Measurements from ENCODE around the gene CALN1.
"Not testable (repeated sequence)": the region's sequence is repeated elsewhere in the genome, so short reads cannot be mapped to it uniquely, and the experiment has no call there.

The CALN1 gene

GRCh38 chr7:72219500-72219899 lies 192.6 kb downstream of the CALN1 start:
- no peak overlapping the region for H3K4me3 ChIP-seq (ENCODE audit: low read depth, low read length)
- DNase-seq (ENCODE audit: low read depth), result no peak
- TF ChIP-seq, protein P1, sequence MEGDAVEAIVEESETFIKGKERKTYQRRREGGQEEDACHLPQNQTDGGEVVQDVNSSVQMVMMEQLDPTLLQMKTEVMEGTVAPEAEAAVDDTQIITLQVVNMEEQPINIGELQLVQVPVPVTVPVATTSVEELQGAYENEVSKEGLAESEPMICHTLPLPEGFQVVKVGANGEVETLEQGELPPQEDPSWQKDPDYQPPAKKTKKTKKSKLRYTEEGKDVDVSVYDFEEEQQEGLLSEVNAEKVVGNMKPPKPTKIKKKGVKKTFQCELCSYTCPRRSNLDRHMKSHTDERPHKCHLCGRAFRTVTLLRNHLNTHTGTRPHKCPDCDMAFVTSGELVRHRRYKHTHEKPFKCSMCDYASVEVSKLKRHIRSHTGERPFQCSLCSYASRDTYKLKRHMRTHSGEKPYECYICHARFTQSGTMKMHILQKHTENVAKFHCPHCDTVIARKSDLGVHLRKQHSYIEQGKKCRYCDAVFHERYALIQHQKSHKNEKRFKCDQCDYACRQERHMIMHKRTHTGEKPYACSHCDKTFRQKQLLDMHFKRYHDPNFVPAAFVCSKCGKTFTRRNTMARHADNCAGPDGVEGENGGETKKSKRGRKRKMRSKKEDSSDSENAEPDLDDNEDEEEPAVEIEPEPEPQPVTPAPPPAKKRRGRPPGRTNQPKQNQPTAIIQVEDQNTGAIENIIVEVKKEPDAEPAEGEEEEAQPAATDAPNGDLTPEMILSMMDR (IDR thresholded peaks at IDR 0.05; ENCODE audit: insufficient read depth, low read depth, low read length, missing control alignments), result no peak

DNA sequence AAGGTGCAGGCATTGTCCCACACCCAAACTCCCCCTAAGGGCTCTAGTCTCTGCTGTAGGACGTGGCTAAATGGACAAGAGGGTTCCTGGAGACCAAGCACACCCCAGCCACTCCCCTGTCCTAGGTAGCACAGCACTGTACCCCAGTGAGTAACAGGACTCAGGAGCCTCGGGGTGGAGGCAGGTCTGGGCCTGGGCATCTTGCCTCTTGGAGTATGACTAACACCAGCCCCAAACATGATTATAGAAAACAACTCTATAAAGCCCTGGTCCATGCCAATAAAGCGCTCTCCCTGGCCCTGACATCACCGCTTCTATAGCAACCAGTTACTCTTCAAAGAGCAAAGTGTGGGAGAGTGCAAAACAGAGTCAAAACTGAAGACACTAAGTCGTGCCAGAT lies 195.0 kb downstream of the CALN1 start:
- no peak for DNase-seq (ENCODE audit: low read depth)
- TF ChIP-seq, protein P1 (IDR thresholded peaks at IDR 0.05; ENCODE audit: insufficient read depth, low read depth, low read length, missing control alignments), result no peak
- H3K4me3 ChIP-seq (ENCODE audit: low read depth, low read length), result no peak overlapping the region

DNA sequence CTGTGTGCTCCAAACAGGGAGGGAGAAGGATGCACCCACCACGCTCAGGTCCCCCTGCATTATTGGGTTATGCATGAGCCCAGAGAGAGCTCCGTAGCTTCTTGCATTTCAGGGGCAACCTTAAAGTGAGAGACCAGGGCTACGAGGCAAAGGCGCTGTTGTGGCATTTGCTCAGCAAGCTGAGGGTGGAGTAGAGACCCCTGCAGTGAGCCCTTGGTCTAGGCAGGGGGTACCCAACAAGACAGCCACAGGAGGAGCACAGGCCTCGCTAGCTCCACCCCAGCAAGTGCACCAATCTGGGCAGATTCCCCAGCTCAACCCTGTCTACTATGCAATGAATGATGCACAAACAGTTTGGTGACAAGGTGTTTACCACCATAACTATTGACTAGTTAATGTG lies 198.4 kb downstream of the CALN1 start:
- TF ChIP-seq, protein P1 (IDR thresholded peaks at IDR 0.05; ENCODE audit: insufficient read depth, low read depth, low read length, missing control alignments), result no peak
- no peak overlapping the region for H3K4me3 ChIP-seq (ENCODE audit: low read depth, low read length)
- DNase-seq (ENCODE audit: low read depth), result no peak

DNA sequence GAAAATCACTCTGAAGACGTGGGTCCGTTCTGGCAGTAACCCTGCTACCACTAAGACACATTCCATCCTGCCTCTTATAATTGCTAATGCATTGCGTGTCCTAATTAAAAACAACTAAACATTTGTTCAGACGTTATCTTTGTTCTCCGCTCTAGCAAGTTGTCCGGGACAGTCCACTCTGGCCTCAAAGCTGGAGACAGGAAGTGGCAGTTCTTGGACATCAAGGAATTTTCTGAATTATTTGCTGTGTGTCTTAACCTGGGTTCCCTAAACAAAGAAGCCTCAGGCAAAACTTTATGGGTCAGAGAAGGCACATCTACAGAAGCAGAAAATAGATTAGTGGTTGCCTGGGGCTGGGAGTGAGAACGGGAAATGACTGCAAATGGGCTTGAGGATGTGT lies 199.1 kb downstream of the CALN1 start:
- TF ChIP-seq, protein P1 (IDR thresholded peaks at IDR 0.05; ENCODE audit: insufficient read depth, low read depth, low read length, missing control alignments), result no peak
- no peak overlapping the region for H3K4me3 ChIP-seq (ENCODE audit: low read depth, low read length)

DNA sequence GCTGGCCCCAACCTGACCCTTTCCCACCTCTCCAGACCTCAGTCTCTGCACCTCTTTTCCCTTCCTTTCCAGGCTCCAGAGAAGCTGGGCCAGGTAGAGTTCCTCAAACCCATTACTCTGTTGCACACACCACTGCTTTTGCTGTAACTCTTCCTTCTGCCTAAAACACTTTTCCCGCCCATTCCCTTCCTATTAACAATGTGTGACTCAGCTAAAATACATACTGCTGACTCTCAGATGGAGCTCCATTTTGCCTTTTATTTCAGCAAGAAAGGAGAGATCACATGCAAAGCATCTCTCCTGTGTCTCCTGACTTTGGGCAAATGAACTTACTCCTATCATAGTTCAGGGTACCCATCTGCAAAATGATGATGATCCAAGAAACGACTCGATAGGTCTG lies 201.0 kb downstream of the CALN1 start:
- H3K4me3 ChIP-seq (ENCODE audit: low read depth, low read length), result no peak overlapping the region
- no peak for DNase-seq (ENCODE audit: low read depth)
- TF ChIP-seq, protein P1 (IDR thresholded peaks at IDR 0.05; ENCODE audit: insufficient read depth, low read depth, low read length, missing control alignments), result no peak

More for the DNA sequence above, 199.1 kb downstream of the CALN1 start:
- no peak for DNase-seq (ENCODE audit: low read depth)

DNA sequence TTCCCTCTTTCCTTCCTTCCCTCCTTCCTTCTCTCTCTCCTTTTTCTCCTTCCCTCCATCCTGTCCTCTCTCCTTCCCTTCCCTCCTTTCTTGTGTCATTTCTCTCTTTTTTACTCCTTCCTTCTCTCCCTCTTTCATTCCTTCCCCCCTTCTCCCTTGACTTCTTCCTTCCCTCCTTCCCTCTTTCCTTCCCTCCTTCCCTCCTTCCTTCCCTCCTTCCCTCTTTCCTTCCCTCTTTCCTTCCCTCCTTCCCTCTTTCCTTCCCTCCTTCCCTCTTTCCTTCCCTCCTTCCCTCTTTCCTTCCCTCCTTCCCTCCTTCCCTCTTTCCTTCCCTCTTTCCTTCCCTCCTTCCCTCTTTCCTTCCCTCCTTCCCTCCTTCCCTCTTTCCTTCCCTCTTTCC lies 203.1 kb downstream of the CALN1 start:
- H3K4me3 ChIP-seq (ENCODE audit: low read depth, low read length); DNase-seq (ENCODE audit: low read depth): not testable (repeated sequence)

- no peak for DNase-seq (ENCODE audit: low read depth)
- no peak overlapping the region for H3K4me3 ChIP-seq (ENCODE audit: low read depth, low read length)
- TF ChIP-seq, protein P1 (IDR thresholded peaks at IDR 0.05; ENCODE audit: insufficient read depth, low read depth, low read length, missing control alignments), result no peak
Observed at GRCh38 chr7:72196176-72196575, 216.0 kb downstream of the CALN1 start.
